GM12878 (cell line): ENCODE results near the gene MAP2K4. TPM values are rescaled to one million over a fixed set of nuclear protein-coding genes. Genes with fewer than 3 reads are reported as not detected.
A peak's percentile ranks its signal among the peaks of the same experiment; 100 is the strongest.

Experiments used
- ATAC-seq: fragments of 200-7000 bp; cut with Tn5 transposase; 3 replicates; pipeline ENCODE4 v1.9.1; 2020; ENCODE audit warnings: mild to moderate bottlenecking, moderate library complexity
- BruUV-seq: library from RNA; stranded (reverse); fragments of 400-500 nt; replicated peaks from 2 replicates; lab custom pipeline; 2021; lab: Mats Ljungman, UMichigan
- CTCF ChIA-PET: fragments of 300-600 bp; sonication (Branson Sonifier 250); formaldehyde crosslinking; extraction: SDS; loops from one replicate; lab custom pipeline; 2021; ENCODE audit warnings: inconsistent platforms; lab: Yijun Ruan, JAX
- POLR2A ChIA-PET: fragments of 350-600 bp; formaldehyde crosslinking; extraction: SDS; loops from one replicate; lab custom pipeline; 2021; ENCODE audit warnings: inconsistent platforms; lab: Charles Lee
- RAD21 ChIA-PET: fragments of 300-600 bp; sonication (Branson Sonifier 250); formaldehyde crosslinking; loops from one replicate; lab custom pipeline; 2023; ENCODE audit warnings: antibody characterized with exemption; ENCODE audit not compliant: unreplicated experiment; lab: Charles Lee
- SMC1A ChIA-PET: fragments of 300-600 bp; sonication (Branson Sonifier 250); formaldehyde crosslinking; loops from one replicate; lab custom pipeline; 2023; ENCODE audit not compliant: unreplicated experiment, uncharacterized antibody; lab: Charles Lee
- DNase-seq: peaks from one replicate; pipeline ENCODE4 v3.0.0-alpha.2; 2011; ENCODE audit warnings: low read depth, low spot score
- FAIRE-seq: peaks from 3 replicates; lab custom pipeline; 2011; peaks lifted over from hg19 to GRCh38; lab: Jason Lieb, UNC
- H2AFZ ChIP-seq: 2 replicates; pipeline ENCODE4 v1.6.0; 2011; ENCODE audit warnings: low read depth, low read length, control low read depth; ENCODE audit not compliant: control insufficient read depth
- H3K27ac ChIP-seq: 2 replicates; pipeline ENCODE4 v1.5.1; 2011; ENCODE audit warnings: control low read depth; ENCODE audit not compliant: control insufficient read depth, insufficient read depth
- H3K27me3 ChIP-seq, 2 experiments: replicated peaks in 1 of 2; 2 replicates each; pipeline versions ENCODE4 v1.6.0 to v1.6.1; 2011; ENCODE audit warnings: low read length in 1 of 2; ENCODE audit not compliant: control insufficient read depth in 2 of 2, insufficient read depth in 2 of 2
- H3K36me3 ChIP-seq, 2 experiments: 2 replicates each; pipeline ENCODE4 v1.5.1; 2011; ENCODE audit warnings: low read length in 1 of 2; ENCODE audit not compliant: control insufficient read depth in 2 of 2, insufficient read depth in 2 of 2
- H3K4me1 ChIP-seq: 2 replicates; pipeline ENCODE4 v1.6.1; 2011; ENCODE audit warnings: mild to moderate bottlenecking, low read length, moderate library complexity, mixed read lengths; ENCODE audit not compliant: control insufficient read depth, insufficient read depth
- H3K4me2 ChIP-seq: 2 replicates; pipeline ENCODE4 v1.6.0; 2011; ENCODE audit warnings: control low read depth; ENCODE audit not compliant: control insufficient read depth, insufficient read depth
- H3K4me3 ChIP-seq: fragments of 200-600 bp; sonication (generic); 2 replicates; pipeline ENCODE4 v1.5.1; 2016
- H3K79me2 ChIP-seq: 2 replicates; pipeline ENCODE4 v1.6.0; 2011; ENCODE audit warnings: low read length; ENCODE audit not compliant: control insufficient read depth, insufficient read depth
- H3K9ac ChIP-seq: 2 replicates; pipeline ENCODE4 v1.8.0; 2011; ENCODE audit warnings: low read length, control low read depth, mixed read lengths; ENCODE audit not compliant: control insufficient read depth, insufficient read depth
- H3K9me3 ChIP-seq: replicated peaks from 3 replicates; pipeline ENCODE4 v1.5.1; 2011; ENCODE audit warnings: mild to moderate bottlenecking, low read length; ENCODE audit not compliant: control insufficient read depth, insufficient read depth
- H4K20me1 ChIP-seq: 2 replicates; pipeline ENCODE4 v1.6.0; 2011; ENCODE audit not compliant: control insufficient read depth, insufficient read depth
- BCL3 ChIP-seq: IDR thresholded peaks from 2 replicates; pipeline ENCODE4 v1.6.1; 2011; ENCODE audit warnings: borderline replicate concordance, low read depth, mild to moderate bottlenecking, moderate library complexity, low read length; ENCODE audit not compliant: insufficient read depth, poor library complexity, severe bottlenecking
- BHLHE40 ChIP-seq, 2 experiments: fragments of 450-650 bp in 1 of 2; IDR thresholded peaks; 2 replicates each; pipeline ENCODE4 v1.6.1; 2011 to 2017; ENCODE audit warnings: low read depth in 2 of 2, borderline replicate concordance in 1 of 2, improper control_type of control experiment in 1 of 2, low read length in 1 of 2, mild to moderate bottlenecking in 1 of 2
- CREB1 ChIP-seq: IDR thresholded peaks from 2 replicates; pipeline ENCODE4 v1.6.1; 2012; ENCODE audit warnings: low read depth, mild to moderate bottlenecking, inconsistent platforms
- IRF3 ChIP-seq: fragments of 450-650 bp; IDR thresholded peaks from 2 replicates; pipeline ENCODE4 v1.6.1; 2014; ENCODE audit warnings: mild to moderate bottlenecking
- RFX5 ChIP-seq: IDR thresholded peaks from 2 replicates; pipeline ENCODE4 v1.6.1; 2011; ENCODE audit warnings: low read depth, low read length, improper control_type of control experiment
- ZNF384 ChIP-seq: IDR thresholded peaks from 2 replicates; pipeline ENCODE4 v1.6.1; 2012; ENCODE audit warnings: low read depth, mild to moderate bottlenecking, low read length, improper control_type of control experiment, borderline replicate concordance
- WGBS: methylation state at CpG from one replicate; pipeline ENCODE4 v1.1.6; 2016; ENCODE audit warnings: low lambda C conversion rate; ENCODE audit not compliant: insufficient replicate concordance, insufficient coverage; ENCODE audit errors: missing lambda C conversion rate; 5-methylcytosine and 5-hydroxymethylcytosine counted together
- in situ Hi-C: fragments of 300-500 bp; cut with MboI; formaldehyde crosslinking; loops from 9 replicates; pipeline ENCODE4 v1.14.3; 2018; ENCODE audit warnings: mixed read lengths
- intact Hi-C: fragments of 100-400 bp; cut with micrococcal nuclease; formaldehyde crosslinking; loops from one replicate; pipeline ENCODE4 v1.14.2; 2022; ENCODE audit not compliant: unreplicated experiment
- polyA plus RNA-seq, 11 experiments: library from polyadenylated mRNA; depleted of rRNA in 4 of 11; unstranded in 6 of 11; stranded (reverse) in 5 of 11; fragments of >200 nt; fragmentation: Nextera tagmentation in 4 of 11; fragmentation: Illumina TruSeq in 1 of 11; extraction: Ambion mirVana in 4 of 11; extraction: Trizol in 1 of 11; gene quantifications; 1 replicate in 1 of 11; 2 replicates in 10 of 11; pipeline versions ENCODE4 v1.2.1 to v1.2.3, GENCODE V29; 2011 to 2016; ENCODE audit warnings: inconsistent platforms in 2 of 11, missing spikeins in 2 of 11, low read depth in 1 of 11
- total RNA-seq, 4 experiments: library from RNA; depleted of rRNA in 3 of 4; stranded (reverse); fragments of >200 nt in 3 of 4; fragmentation: Illumina TruSeq in 1 of 4; extraction: Trizol in 1 of 4; gene quantifications; 2 replicates each; pipeline versions ENCODE4 v1.2.1 to v1.2.3, GENCODE V29; 2013 to 2021

Gene MAP2K4
- total and polyA plus RNA-seq, 10 of the 15 experiments (the other 5 are each of a cell fraction or from before 2014, with no cell fraction given): 5.4 to 34.1 (median 25.5) TPM

- H3K9me3 ChIP-seq: no peaks in the 10 kb centered on the region
- H3K27me3 ChIP-seq: no peaks in the 10 kb centered on the region
- ChIA-PET CTCF (interaction anchor here (1.0 to 1.6 kb wide), 4 partner anchors 10 to 25 kb away, joined by 3 to 8 read pairs (median 4); partner anchors contain the start of gene ZNF18), RAD21 (interaction anchor here (0.9 to 2.3 kb wide), 2 partner anchors 10 to 25 kb away, joined by 3 to 20 read pairs; partner anchors contain the start of gene ZNF18), SMC1A (interaction anchor here (0.8 to 2.4 kb wide), 5 partner anchors 10 to 88 kb away, joined by 3 to 11 read pairs (median 7); partner anchors contain the start of gene ZNF18), POLR2A (interaction anchor here (0.7 to 4.1 kb wide), 3 partner anchors 15 to 29 kb away, joined by 3 to 46 read pairs (median 4); partner anchors contain the start of gene ZNF18)
- H3K9ac ChIP-seq: peak overlapping the region; percentile 76
- WGBS: 4% methylated on average over 3 of the region's 3 CpGs
- BruUV-seq: no TSS peak
- H3K4me1 ChIP-seq: peaks cover 4% of the 10 kb centered on the region; the same call in 1 of the 2 replicates
- H3K27ac ChIP-seq: peak overlapping the region; percentile 70
- DNase-seq: no peak
- intact Hi-C loops (loop anchor here (5.0 kb wide), 1 partner anchor 996 kb away; the partner anchor contains the start of gene ELAC2), in situ Hi-C loops (no loop called here)
- H3K4me2 ChIP-seq: peak overlapping the region; percentile 49
- H3K4me3 ChIP-seq: peak overlapping the region; percentile 61
- TF ChIP-seq RFX5 (no peak), ZNF384 (peak; percentile 35; the same call in 1 of the 2 replicates)
- no peak for FAIRE-seq
- no peaks in the 10 kb centered on the region; the same call in 1 of the 2 replicates for H4K20me1 ChIP-seq
- no peak overlapping the region for H2AFZ ChIP-seq
- H3K36me3 ChIP-seq: no peaks in the 10 kb centered on the region
- ATAC-seq: no peak
- peaks cover 47% of the 10 kb centered on the region for H3K79me2 ChIP-seq
These were observed 1.0 kb downstream of the MAP2K4 start for GRCh38 chr17:12021623-12022140.

GRCh38 chr17:12022310-12022709, 1.6 kb downstream of the MAP2K4 start:
- SMC1A ChIA-PET: interaction anchor here (0.8 to 2.4 kb wide), 7 partner anchors 9 to 88 kb away, joined by 3 to 11 read pairs (median 3); partner anchors contain the start of gene ZNF18
- DNase-seq (no peak), FAIRE-seq (no peak), ATAC-seq (no peak)
- TF ChIP-seq CREB1: no peak
- TF ChIP-seq BCL3: no peak
- TF ChIP-seq BHLHE40 (IDR thresholded peaks at IDR 0.05; ENCODE audit: borderline replicate concordance in 1 of 2, low read depth in 2 of 2, low read length in 1 of 2): no peak
- no peak for TF ChIP-seq IRF3
- Histone ChIP-seq H3K36me3 (no peaks in the 10 kb centered on the region), H3K9me3 (no peaks in the 10 kb centered on the region), H3K9ac (no peak overlapping the region), H3K27me3 (no peaks in the 10 kb centered on the region), H3K4me2 (peak overlapping the region; percentile 47; the same call in 1 of the 2 replicates), H3K4me3 (peak overlapping the region; percentile 34; the same call in 1 of the 2 replicates), H4K20me1 (no peaks in the 10 kb centered on the region; the same call in 1 of the 2 replicates), H3K27ac (no peak overlapping the region), H2AFZ (no peak overlapping the region), H3K79me2 (peaks cover 49% of the 10 kb centered on the region), H3K4me1 (peaks cover 4% of the 10 kb centered on the region; the same call in 1 of the 2 replicates)
- intact Hi-C loops: loop anchor here (5.0 kb wide), 1 partner anchor 995 kb away; the partner anchor contains the start of gene ELAC2
- POLR2A ChIA-PET: interaction anchor here (0.7 to 4.1 kb wide), 3 partner anchors 15 to 30 kb away, joined by 3 to 46 read pairs (median 4); partner anchors contain the start of gene ZNF18
- RAD21 ChIA-PET: interaction anchor here (0.9 to 3.6 kb wide), 2 partner anchors 9 to 25 kb away, joined by 3 to 16 read pairs; partner anchors contain the start of gene ZNF18
- no TSS peak for BruUV-seq
- CTCF ChIA-PET: interaction anchor here (1.0 to 1.6 kb wide), 4 partner anchors 10 to 25 kb away, joined by 3 to 8 read pairs (median 4); partner anchors contain the start of gene ZNF18
- WGBS: 95% methylated on average over 2 of the region's 2 CpGs
- in situ Hi-C loops: no loop called here
